Left lobe of liver (tissue), 2 donors: Measurements from ENCODE around the gene PKP4. TPM values are rescaled to one million over a fixed set of nuclear protein-coding genes. Genes with fewer than 3 reads are reported as not detected.

Experiments used
- ATAC-seq: fragments of 200-7000 bp; cut with Tn5 transposase; one replicate; pipeline ENCODE4 v1.9.1; 2020; ENCODE audit warnings: mild to moderate bottlenecking, moderate library complexity
- DNase-seq: peaks from one replicate; pipeline ENCODE4 v3.0.0-alpha.2; 2020; ENCODE audit warnings: low spot score
- total RNA-seq: library from RNA; stranded (reverse); gene quantifications from one replicate; pipeline ENCODE4 v1.2.1, GENCODE V29; 2021
- donor health status: DM: no; HTN: no; CAD: no; lungs with moderate emphysema.
- donor health status: DM: no; HTN: yes; CAD: no.

Gene PKP4
- total RNA-seq, 1 donor from 2014 or later = 24.5 TPM

- no peak for DNase-seq
- no peak for ATAC-seq
Observed at GRCh38 chr2:158495175-158495574, 38.4 kb downstream of the PKP4 start.

- peak; percentile 37 for ATAC-seq
- no peak for DNase-seq
Observed at GRCh38 chr2:158496986-158497385, 40.2 kb downstream of the PKP4 start.

DNA sequence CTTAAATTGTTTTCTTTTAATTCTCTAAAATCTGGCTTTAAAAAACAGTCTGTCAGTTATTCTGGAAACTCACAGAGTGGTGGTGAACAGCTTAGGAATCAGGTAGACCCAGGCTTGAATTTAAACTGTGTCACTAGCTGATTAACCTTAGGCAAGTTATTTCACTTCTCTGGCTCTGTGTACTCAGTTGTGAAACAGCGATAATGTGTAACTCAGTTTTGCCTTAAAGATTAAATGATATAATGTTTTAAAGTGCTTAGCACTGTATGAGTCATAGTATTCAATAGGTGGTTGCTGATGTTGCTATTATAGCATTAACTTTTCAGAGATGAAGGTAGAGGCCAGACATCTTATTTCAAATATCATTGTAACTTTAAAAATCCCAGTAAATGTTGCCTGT, 40.7 kb downstream of the PKP4 start:
- no peak for DNase-seq
- peak; percentile 79 for ATAC-seq

DNA sequence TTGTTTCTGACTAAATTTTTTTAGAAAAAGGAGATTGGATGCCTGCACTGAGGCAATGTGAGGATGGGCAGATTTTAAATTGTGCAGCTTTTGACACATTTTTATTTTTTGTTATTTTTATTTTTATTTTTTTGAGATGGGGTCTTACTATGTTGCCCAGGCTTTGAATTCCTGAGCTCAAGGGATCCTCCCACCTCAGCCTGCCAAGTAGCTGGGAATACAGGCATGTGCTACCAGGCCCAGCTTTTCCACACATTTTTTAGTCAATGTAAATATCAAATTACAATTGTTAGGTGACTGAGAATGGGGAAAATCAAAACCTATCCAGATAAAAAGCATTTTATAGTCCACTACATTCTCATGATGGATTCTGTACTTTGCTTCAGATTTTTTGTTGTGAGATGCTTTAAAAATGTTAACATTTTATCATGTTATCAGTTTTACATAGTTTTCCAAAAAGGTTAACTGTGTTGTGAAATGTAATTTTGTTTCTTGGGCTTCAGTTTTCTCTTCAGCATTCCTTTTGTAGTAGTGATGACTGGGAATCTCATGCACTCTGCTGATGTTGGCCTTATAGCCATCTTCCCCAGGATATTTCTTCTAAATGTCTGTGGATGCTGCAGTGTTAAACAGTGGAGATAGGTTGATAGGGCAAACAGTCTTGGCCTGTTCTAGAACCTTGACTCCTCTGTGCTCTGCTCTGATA, 41.4 kb downstream of the PKP4 start:
- DNase-seq = no peak
- no peak for ATAC-seq

- ATAC-seq = no peak
- no peak for DNase-seq
Observed at GRCh38 chr2:158498749-158499136, 42.0 kb downstream of the PKP4 start.

- ATAC-seq (no peak), DNase-seq (no peak)
Observed at GRCh38 chr2:158499383-158499782, 42.6 kb downstream of the PKP4 start.

DNA sequence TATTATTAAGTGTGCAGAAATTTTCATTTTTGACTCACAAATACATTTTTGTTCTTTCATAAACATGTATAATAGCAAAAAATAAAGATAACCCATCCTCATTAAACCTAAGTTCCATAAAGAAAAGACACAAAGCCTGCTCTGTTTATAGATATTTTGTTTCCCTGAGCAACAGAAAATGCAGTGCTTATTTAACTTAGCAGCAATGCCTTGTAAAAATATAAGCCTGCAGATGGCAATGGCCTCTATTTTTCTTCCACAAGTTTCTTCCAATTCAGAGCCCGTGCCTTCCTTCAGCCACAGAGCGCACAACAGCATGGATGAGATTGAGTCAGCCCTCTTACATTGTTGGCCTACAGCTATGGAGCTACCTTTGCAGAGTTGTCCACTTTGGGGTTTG, 43.6 kb downstream of the PKP4 start:
- ATAC-seq = no peak
- no peak for DNase-seq

DNA sequence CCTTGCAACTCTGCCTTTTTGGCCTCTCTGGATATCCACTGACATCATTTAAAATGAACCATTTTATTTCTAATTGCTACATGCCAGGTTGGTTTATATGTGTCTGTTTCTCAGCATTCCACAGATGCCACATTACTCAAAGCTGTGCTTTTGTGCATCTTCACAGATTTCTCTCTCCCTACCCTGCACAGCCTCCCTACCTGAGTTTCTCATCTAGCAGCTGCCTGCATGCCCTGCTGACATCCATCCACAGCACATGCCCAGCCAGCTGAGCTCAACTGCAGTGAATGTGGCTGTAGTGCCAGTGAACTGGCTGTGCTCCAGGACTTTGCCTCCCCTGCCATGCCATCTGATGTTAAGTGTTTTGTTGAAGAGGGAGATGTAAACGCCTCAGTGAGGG, 44.5 kb downstream of the PKP4 start:
- no peak for DNase-seq
- ATAC-seq = peak; percentile 50

DNA sequence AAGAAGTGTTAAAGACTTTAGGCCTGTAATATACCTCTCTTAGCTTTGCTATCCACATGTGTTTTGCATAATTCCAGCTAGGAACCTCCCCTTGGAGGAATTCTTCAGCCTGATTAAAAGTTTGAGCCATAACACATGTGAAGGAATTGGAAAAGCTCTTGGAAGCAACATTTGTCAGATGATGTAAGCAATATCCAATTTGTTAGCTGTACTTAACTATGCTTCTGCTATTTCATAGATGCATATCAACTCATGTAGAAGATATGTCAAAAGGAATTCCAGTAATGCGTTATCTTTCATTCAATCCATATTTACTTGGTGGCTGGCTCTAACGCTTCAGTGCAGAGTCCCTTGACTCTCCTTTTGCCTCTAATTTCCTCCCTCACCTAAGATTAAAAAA, 46.2 kb downstream of the PKP4 start:
- DNase-seq (no peak), ATAC-seq (no peak)

DNA sequence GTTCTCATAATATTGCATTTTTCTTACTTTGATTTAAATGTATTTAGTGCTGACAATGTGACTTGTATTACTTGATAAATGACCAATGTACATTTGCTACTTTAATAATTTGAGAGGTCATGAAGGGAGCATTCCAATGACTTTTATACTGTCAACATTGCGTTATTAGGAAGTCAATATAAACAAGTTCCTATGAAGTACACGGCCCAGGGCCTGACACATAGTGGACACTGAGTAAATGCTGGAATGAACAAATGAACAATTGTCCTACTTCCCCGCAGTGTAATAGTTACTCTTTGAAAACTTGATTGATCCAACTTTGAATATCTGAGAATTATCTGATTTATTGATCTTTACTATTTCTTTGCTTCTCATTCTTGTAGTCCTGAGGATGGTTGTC, 47.3 kb downstream of the PKP4 start:
- DNase-seq (no peak), ATAC-seq (peak; percentile 59)

- no peak for ATAC-seq
- no peak for DNase-seq
Observed at GRCh38 chr2:158505448-158505934, 48.7 kb downstream of the PKP4 start.

- DNase-seq (no peak), ATAC-seq (no peak)
Observed at GRCh38 chr2:158507141-158507540, 50.4 kb downstream of the PKP4 start.

- no peak for ATAC-seq
- DNase-seq = no peak
Observed at GRCh38 chr2:158507679-158508078, 50.9 kb downstream of the PKP4 start.

DNA sequence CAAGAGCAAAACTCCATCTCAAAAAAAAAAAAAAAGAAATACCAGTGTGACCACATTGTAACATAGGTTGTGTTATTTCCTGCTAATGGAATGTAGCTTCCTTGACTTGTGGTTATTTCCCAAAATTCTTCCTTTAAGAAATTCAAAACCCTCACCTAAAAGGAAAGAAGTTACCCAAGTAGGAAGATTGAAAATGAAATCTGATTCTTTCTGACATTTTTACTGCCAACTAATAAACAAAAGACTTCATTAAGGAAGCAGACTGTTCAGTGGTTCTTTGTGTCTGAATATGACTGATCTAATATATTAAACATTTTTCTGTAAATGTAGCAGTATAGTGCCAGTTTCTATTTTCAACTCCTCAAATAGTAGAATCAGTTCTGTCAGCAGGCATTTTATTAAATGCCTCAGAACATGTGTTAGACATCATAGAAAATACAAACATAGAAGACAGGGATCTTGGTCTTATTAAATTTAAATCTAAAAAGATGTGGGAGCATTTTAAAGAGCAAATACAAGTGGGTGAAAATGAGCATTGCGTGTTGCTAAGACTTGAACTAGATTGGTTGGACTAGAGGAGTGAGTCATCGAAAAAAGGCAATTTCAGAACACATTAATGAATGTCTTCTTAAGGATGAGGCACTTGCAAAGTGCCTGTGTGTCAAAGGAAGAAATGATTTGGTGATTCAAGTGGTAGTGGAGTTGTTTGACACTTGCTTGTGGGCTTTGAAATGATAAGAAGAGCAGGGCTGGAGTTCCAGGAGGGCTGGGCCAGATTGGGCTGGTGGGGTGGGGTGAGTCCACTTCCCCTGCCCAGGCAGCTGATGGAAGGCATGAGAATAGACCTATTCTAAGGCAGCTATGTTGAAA, 53.4 kb downstream of the PKP4 start:
- DNase-seq (no peak), ATAC-seq (no peak)

- DNase-seq (no peak), ATAC-seq (no peak)
Observed at GRCh38 chr2:158510887-158511286, 54.1 kb downstream of the PKP4 start.

DNA sequence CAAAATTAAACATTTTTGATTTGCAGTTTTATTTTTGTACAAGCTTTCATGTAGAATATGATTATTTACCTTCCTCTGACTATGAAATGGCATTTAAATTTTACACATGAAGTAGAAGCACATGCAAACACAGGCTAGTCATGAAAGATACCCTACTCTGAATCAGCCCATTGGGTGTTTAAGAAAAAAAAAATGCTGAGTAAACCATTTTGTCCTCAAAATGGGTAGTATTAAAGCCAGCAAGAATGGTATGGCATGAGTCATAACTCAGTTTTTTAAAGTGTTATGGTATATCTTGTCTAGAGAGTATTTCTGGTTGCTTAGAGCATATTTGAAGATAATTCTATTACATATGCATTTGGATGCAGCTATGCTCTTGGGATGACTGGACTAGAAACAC, 55.0 kb downstream of the PKP4 start:
- ATAC-seq = no peak
- no peak for DNase-seq

- DNase-seq = no peak
- ATAC-seq = peak; percentile 20
Observed at GRCh38 chr2:158512323-158512722, 55.6 kb downstream of the PKP4 start.

GRCh38 chr2:158513841-158514240, 57.1 kb downstream of the PKP4 start:
- ATAC-seq = no peak
- DNase-seq = no peak

GRCh38 chr2:158518084-158518483, 61.3 kb downstream of the PKP4 start:
- DNase-seq (no peak), ATAC-seq (no peak)

DNA sequence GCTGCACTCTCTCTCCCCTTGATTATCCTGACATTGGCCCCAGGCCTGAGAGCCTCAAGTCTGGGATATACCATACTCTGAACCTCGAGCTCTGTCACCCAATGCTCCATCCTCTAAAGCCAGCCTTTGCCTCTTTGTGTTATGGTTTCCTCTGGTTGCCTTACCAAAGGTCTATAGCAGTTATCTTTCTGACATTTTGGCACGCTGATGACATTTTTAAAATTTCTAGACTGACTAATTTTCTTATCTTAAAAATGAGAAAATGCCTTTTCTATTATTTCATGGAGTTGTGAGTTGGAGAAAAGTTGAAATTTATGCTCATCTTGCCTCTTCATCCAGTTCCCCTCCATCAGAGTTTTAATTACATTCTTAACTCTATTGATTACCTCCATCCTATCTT, 62.7 kb downstream of the PKP4 start:
- ATAC-seq = no peak
- DNase-seq = no peak

- DNase-seq (no peak), ATAC-seq (no peak)
Observed at GRCh38 chr2:158529379-158530259, 72.9 kb downstream of the PKP4 start.
